ENCODE results near the gene LRPPRC.

Gene LRPPRC

GRCh38 chr2:43898134-43898837, 97.5 kb downstream of the LRPPRC start:
- Histone ChIP-seq H3K9ac (ENCODE audit: low read length) (no peak overlapping the region), H3K36me3 (ENCODE audit: control insufficient read depth, insufficient read depth, low read length) (peaks cover 11% of the 10 kb centered on the region), H3K27ac (ENCODE audit: low read depth, low read length) (no peak overlapping the region), H3K27me3 (ENCODE audit: control insufficient read depth, insufficient read depth, low read length) (no peaks in the 10 kb centered on the region), H3K4me3 (ENCODE audit: low read length) (no peak overlapping the region), H3K4me1 (ENCODE audit: control insufficient read depth, insufficient read depth, low read length) (no peaks in the 10 kb centered on the region)

- Histone ChIP-seq H3K27ac (ENCODE audit: low read depth, low read length) (no peak overlapping the region), H3K4me1 (ENCODE audit: control insufficient read depth, insufficient read depth, low read length) (no peaks in the 10 kb centered on the region), H3K4me3 (ENCODE audit: low read length) (no peak overlapping the region), H3K36me3 (ENCODE audit: control insufficient read depth, insufficient read depth, low read length) (peaks cover 18% of the 10 kb centered on the region), H3K9ac (ENCODE audit: low read length) (no peak overlapping the region), H3K27me3 (ENCODE audit: control insufficient read depth, insufficient read depth, low read length) (no peaks in the 10 kb centered on the region)
These were observed 98.3 kb downstream of the LRPPRC start for GRCh38 chr2:43897492-43897891.

GRCh38 chr2:43896906-43897305, 98.9 kb downstream of the LRPPRC start:
- Histone ChIP-seq H3K9ac (ENCODE audit: low read length) (no peak overlapping the region), H3K36me3 (ENCODE audit: control insufficient read depth, insufficient read depth, low read length) (peaks cover 21% of the 10 kb centered on the region), H3K27me3 (ENCODE audit: control insufficient read depth, insufficient read depth, low read length) (no peaks in the 10 kb centered on the region), H3K4me3 (ENCODE audit: low read length) (no peak overlapping the region), H3K4me1 (ENCODE audit: control insufficient read depth, insufficient read depth, low read length) (no peaks in the 10 kb centered on the region), H3K27ac (ENCODE audit: low read depth, low read length) (no peak overlapping the region)

- H3K36me3 ChIP-seq (ENCODE audit: control insufficient read depth, insufficient read depth, low read length): peaks cover 29% of the 10 kb centered on the region
- no peak overlapping the region for H3K9ac ChIP-seq (ENCODE audit: low read length)
- H3K27ac ChIP-seq (ENCODE audit: low read depth, low read length): no peak overlapping the region
- H3K4me1 ChIP-seq (ENCODE audit: control insufficient read depth, insufficient read depth, low read length): no peaks in the 10 kb centered on the region
- H3K4me3 ChIP-seq (ENCODE audit: low read length): no peak overlapping the region
- H3K27me3 ChIP-seq (ENCODE audit: control insufficient read depth, insufficient read depth, low read length): no peaks in the 10 kb centered on the region
These were observed 101.0 kb downstream of the LRPPRC start for GRCh38 chr2:43894743-43895142.

GRCh38 chr2:43890855-43891254, 104.9 kb downstream of the LRPPRC start:
- no peaks in the 10 kb centered on the region for H3K4me1 ChIP-seq (ENCODE audit: control insufficient read depth, insufficient read depth, low read length)
- no peak overlapping the region for H3K27ac ChIP-seq (ENCODE audit: low read depth, low read length)
- H3K27me3 ChIP-seq (ENCODE audit: control insufficient read depth, insufficient read depth, low read length): no peaks in the 10 kb centered on the region
- H3K9ac ChIP-seq (ENCODE audit: low read length): no peak overlapping the region
- peaks cover 39% of the 10 kb centered on the region for H3K36me3 ChIP-seq (ENCODE audit: control insufficient read depth, insufficient read depth, low read length)
- H3K4me3 ChIP-seq (ENCODE audit: low read length): no peak overlapping the region

- Histone ChIP-seq H3K9ac (ENCODE audit: low read length) (no peak overlapping the region), H3K4me1 (ENCODE audit: control insufficient read depth, insufficient read depth, low read length) (no peaks in the 10 kb centered on the region), H3K36me3 (ENCODE audit: control insufficient read depth, insufficient read depth, low read length) (peaks cover 33% of the 10 kb centered on the region), H3K4me3 (ENCODE audit: low read length) (no peak overlapping the region), H3K27ac (ENCODE audit: low read depth, low read length) (no peak overlapping the region), H3K27me3 (ENCODE audit: control insufficient read depth, insufficient read depth, low read length) (no peaks in the 10 kb centered on the region)
These were observed 106.4 kb downstream of the LRPPRC start for GRCh38 chr2:43889416-43889815.

GRCh38 chr2:43887176-43887575, 108.6 kb downstream of the LRPPRC start:
- Histone ChIP-seq H3K27ac (ENCODE audit: low read depth, low read length) (no peak overlapping the region), H3K4me1 (ENCODE audit: control insufficient read depth, insufficient read depth, low read length) (no peaks in the 10 kb centered on the region), H3K4me3 (ENCODE audit: low read length) (no peak overlapping the region), H3K36me3 (ENCODE audit: control insufficient read depth, insufficient read depth, low read length) (peaks cover 20% of the 10 kb centered on the region), H3K9ac (ENCODE audit: low read length) (no peak overlapping the region), H3K27me3 (ENCODE audit: control insufficient read depth, insufficient read depth, low read length) (no peaks in the 10 kb centered on the region)

GRCh38 chr2:43885132-43885632, 110.6 kb downstream of the LRPPRC start:
- no peak overlapping the region for H3K9ac ChIP-seq (ENCODE audit: low read length)
- no peaks in the 10 kb centered on the region for H3K4me1 ChIP-seq (ENCODE audit: control insufficient read depth, insufficient read depth, low read length)
- H3K27me3 ChIP-seq (ENCODE audit: control insufficient read depth, insufficient read depth, low read length): no peaks in the 10 kb centered on the region
- H3K36me3 ChIP-seq (ENCODE audit: control insufficient read depth, insufficient read depth, low read length): peaks cover 10% of the 10 kb centered on the region
- H3K4me3 ChIP-seq (ENCODE audit: low read length): no peak overlapping the region
- no peak overlapping the region for H3K27ac ChIP-seq (ENCODE audit: low read depth, low read length)

- no peaks in the 10 kb centered on the region for H3K4me1 ChIP-seq (ENCODE audit: control insufficient read depth, insufficient read depth, low read length)
- no peaks in the 10 kb centered on the region for H3K27me3 ChIP-seq (ENCODE audit: control insufficient read depth, insufficient read depth, low read length)
- peaks cover 10% of the 10 kb centered on the region for H3K36me3 ChIP-seq (ENCODE audit: control insufficient read depth, insufficient read depth, low read length)
- H3K4me3 ChIP-seq (ENCODE audit: low read length): no peak overlapping the region
- H3K9ac ChIP-seq (ENCODE audit: low read length): no peak overlapping the region
- H3K27ac ChIP-seq (ENCODE audit: low read depth, low read length): no peak overlapping the region
These were observed 111.1 kb downstream of the LRPPRC start for GRCh38 chr2:43884689-43885088.

- Histone ChIP-seq H3K4me3 (ENCODE audit: low read length) (no peak overlapping the region), H3K4me1 (ENCODE audit: control insufficient read depth, insufficient read depth, low read length) (no peaks in the 10 kb centered on the region), H3K27ac (ENCODE audit: low read depth, low read length) (no peak overlapping the region), H3K36me3 (ENCODE audit: control insufficient read depth, insufficient read depth, low read length) (no peaks in the 10 kb centered on the region), H3K9ac (ENCODE audit: low read length) (no peak overlapping the region), H3K27me3 (ENCODE audit: control insufficient read depth, insufficient read depth, low read length) (no peaks in the 10 kb centered on the region)
These were observed 113.5 kb downstream of the LRPPRC start for GRCh38 chr2:43882312-43882711.

- no peaks in the 10 kb centered on the region for H3K4me1 ChIP-seq (ENCODE audit: control insufficient read depth, insufficient read depth, low read length)
- H3K27me3 ChIP-seq (ENCODE audit: control insufficient read depth, insufficient read depth, low read length): no peaks in the 10 kb centered on the region
- no peak overlapping the region for H3K27ac ChIP-seq (ENCODE audit: low read depth, low read length)
- no peak overlapping the region for H3K4me3 ChIP-seq (ENCODE audit: low read length)
- H3K9ac ChIP-seq (ENCODE audit: low read length): no peak overlapping the region
- no peaks in the 10 kb centered on the region for H3K36me3 ChIP-seq (ENCODE audit: control insufficient read depth, insufficient read depth, low read length)
These were observed 114.8 kb downstream of the LRPPRC start for GRCh38 chr2:43880952-43881351.

GRCh38 chr2:43880471-43880870, 115.3 kb downstream of the LRPPRC start:
- Histone ChIP-seq H3K4me1 (ENCODE audit: control insufficient read depth, insufficient read depth, low read length) (no peaks in the 10 kb centered on the region), H3K36me3 (ENCODE audit: control insufficient read depth, insufficient read depth, low read length) (no peaks in the 10 kb centered on the region), H3K9ac (ENCODE audit: low read length) (no peak overlapping the region), H3K27ac (ENCODE audit: low read depth, low read length) (no peak overlapping the region), H3K4me3 (ENCODE audit: low read length) (no peak overlapping the region), H3K27me3 (ENCODE audit: control insufficient read depth, insufficient read depth, low read length) (no peaks in the 10 kb centered on the region)

- H3K27me3 ChIP-seq (ENCODE audit: control insufficient read depth, insufficient read depth, low read length): no peaks in the 10 kb centered on the region
- H3K4me1 ChIP-seq (ENCODE audit: control insufficient read depth, insufficient read depth, low read length): no peaks in the 10 kb centered on the region
- no peak overlapping the region for H3K9ac ChIP-seq (ENCODE audit: low read length)
- H3K4me3 ChIP-seq (ENCODE audit: low read length): no peak overlapping the region
- no peaks in the 10 kb centered on the region for H3K36me3 ChIP-seq (ENCODE audit: control insufficient read depth, insufficient read depth, low read length)
- no peak overlapping the region for H3K27ac ChIP-seq (ENCODE audit: low read depth, low read length)
These were observed 116.5 kb downstream of the LRPPRC start for GRCh38 chr2:43879261-43879660.
